ENCODE measurements around the gene DSP. TPM values are rescaled to one million over a fixed set of nuclear protein-coding genes. Genes with fewer than 3 reads are reported as not detected.

The DSP gene
- total RNA-seq, 1 experiment from 2014 or later, result 76.1 TPM

DNA sequence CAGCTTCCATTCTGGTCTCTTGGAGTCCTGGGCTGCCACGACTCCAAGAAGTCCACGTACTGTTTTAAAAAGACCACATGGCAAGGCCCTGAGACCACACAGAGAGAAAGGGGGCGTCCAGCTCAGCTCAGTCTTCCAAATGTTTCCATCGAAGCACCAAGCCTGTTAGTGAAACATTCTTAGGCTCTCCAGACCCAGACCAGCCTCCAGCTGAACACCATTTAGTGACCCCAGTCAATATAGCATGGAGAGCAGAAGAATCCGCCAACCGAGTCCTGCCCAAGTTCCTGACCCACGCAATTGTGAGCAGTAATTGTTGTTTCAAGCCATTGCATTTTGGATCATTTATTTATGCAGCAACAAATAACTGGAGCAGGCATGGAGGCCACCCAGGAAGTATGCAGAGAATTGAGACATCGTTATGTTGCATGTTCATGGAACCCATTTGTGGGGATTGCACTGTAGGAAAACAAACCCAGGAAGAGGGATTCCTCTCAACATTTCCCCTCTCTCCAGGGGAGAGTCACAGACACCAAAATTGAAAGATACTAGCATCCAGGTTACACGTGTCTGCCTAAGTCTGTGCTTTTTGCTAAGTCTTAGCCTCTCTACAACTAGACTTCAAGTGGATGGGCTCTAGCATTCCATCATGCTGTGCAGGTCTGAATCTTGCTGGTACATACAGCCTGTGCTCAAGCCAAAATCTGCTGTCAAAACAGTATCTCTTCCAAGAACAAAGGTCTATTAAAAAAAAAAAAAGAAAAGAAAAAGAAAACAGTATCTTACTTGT lies 91.2 kb downstream of the DSP start (continued):
- TF ChIP-seq, protein P1, sequence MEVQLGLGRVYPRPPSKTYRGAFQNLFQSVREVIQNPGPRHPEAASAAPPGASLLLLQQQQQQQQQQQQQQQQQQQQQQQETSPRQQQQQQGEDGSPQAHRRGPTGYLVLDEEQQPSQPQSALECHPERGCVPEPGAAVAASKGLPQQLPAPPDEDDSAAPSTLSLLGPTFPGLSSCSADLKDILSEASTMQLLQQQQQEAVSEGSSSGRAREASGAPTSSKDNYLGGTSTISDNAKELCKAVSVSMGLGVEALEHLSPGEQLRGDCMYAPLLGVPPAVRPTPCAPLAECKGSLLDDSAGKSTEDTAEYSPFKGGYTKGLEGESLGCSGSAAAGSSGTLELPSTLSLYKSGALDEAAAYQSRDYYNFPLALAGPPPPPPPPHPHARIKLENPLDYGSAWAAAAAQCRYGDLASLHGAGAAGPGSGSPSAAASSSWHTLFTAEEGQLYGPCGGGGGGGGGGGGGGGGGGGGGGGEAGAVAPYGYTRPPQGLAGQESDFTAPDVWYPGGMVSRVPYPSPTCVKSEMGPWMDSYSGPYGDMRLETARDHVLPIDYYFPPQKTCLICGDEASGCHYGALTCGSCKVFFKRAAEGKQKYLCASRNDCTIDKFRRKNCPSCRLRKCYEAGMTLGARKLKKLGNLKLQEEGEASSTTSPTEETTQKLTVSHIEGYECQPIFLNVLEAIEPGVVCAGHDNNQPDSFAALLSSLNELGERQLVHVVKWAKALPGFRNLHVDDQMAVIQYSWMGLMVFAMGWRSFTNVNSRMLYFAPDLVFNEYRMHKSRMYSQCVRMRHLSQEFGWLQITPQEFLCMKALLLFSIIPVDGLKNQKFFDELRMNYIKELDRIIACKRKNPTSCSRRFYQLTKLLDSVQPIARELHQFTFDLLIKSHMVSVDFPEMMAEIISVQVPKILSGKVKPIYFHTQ (CRISPR knock-in tag; IDR thresholded peaks at IDR 0.05), result no peak
- TF ChIP-seq, protein P2, sequence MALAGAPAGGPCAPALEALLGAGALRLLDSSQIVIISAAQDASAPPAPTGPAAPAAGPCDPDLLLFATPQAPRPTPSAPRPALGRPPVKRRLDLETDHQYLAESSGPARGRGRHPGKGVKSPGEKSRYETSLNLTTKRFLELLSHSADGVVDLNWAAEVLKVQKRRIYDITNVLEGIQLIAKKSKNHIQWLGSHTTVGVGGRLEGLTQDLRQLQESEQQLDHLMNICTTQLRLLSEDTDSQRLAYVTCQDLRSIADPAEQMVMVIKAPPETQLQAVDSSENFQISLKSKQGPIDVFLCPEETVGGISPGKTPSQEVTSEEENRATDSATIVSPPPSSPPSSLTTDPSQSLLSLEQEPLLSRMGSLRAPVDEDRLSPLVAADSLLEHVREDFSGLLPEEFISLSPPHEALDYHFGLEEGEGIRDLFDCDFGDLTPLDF (CRISPR knock-in tag; IDR thresholded peaks at IDR 0.05), result no peak

DNA sequence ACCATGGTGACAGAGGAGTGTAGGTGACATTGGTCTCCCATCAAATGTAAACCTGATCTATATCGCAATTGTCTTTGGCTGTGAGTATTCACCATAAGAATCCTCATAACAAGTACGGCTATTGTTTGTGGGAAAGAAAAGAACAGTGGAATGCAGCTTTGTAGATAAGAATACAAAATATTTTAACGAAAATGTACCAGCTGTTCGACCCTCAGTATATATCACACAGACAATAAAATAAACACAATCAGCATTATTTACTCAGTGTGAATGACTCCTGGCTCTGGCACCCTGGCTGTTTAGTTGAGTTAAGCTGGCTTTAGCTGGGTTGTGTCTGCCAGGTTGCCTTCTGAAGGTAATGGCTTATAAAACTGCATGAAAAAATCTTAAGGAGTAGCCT lies 91.9 kb downstream of the DSP start:
- DNase-seq (ENCODE audit: low spot score) (no peak), ATAC-seq (no peak)
- H3K9me3 Mint-ChIP-seq, result peaks cover 3% of the 10 kb centered on the region
- ChIA-PET POLR2A (no interaction called here), CTCF (no interaction called here)
- TF ChIP-seq ZNF138 (CRISPR knock-in tag; conservative IDR thresholded peaks at IDR 0.05) (no peak), ZNF121 (CRISPR knock-in tag; IDR thresholded peaks at IDR 0.05) (no peak), MYBL2 (CRISPR knock-in tag; IDR thresholded peaks at IDR 0.05) (no peak), MXD4 (CRISPR knock-in tag; IDR thresholded peaks at IDR 0.05; ENCODE audit: borderline replicate concordance) (no peak), NFATC4 (CRISPR knock-in tag; IDR thresholded peaks at IDR 0.05) (no peak), RORB (CRISPR knock-in tag; IDR thresholded peaks at IDR 0.05) (no peak), FOXK1 (CRISPR knock-in tag; IDR thresholded peaks at IDR 0.05) (no peak), ZNF219 (CRISPR knock-in tag; IDR thresholded peaks at IDR 0.05; ENCODE audit: borderline replicate concordance) (no peak), ESRRA (CRISPR knock-in tag; IDR thresholded peaks at IDR 0.05; ENCODE audit: borderline replicate concordance) (no peak), EMX1 (CRISPR knock-in tag; IDR thresholded peaks at IDR 0.05) (no peak), NR1H2 (CRISPR knock-in tag; IDR thresholded peaks at IDR 0.05) (no peak), NR2C2 (CRISPR knock-in tag; IDR thresholded peaks at IDR 0.05) (no peak), ZBTB21 (CRISPR knock-in tag; IDR thresholded peaks at IDR 0.05; ENCODE audit: borderline replicate concordance) (no peak)
- TF ChIP-seq, protein P3, sequence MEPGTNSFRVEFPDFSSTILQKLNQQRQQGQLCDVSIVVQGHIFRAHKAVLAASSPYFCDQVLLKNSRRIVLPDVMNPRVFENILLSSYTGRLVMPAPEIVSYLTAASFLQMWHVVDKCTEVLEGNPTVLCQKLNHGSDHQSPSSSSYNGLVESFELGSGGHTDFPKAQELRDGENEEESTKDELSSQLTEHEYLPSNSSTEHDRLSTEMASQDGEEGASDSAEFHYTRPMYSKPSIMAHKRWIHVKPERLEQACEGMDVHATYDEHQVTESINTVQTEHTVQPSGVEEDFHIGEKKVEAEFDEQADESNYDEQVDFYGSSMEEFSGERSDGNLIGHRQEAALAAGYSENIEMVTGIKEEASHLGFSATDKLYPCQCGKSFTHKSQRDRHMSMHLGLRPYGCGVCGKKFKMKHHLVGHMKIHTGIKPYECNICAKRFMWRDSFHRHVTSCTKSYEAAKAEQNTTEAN (CRISPR knock-in tag; IDR thresholded peaks at IDR 0.05), result no peak
- TF ChIP-seq, protein P4, sequence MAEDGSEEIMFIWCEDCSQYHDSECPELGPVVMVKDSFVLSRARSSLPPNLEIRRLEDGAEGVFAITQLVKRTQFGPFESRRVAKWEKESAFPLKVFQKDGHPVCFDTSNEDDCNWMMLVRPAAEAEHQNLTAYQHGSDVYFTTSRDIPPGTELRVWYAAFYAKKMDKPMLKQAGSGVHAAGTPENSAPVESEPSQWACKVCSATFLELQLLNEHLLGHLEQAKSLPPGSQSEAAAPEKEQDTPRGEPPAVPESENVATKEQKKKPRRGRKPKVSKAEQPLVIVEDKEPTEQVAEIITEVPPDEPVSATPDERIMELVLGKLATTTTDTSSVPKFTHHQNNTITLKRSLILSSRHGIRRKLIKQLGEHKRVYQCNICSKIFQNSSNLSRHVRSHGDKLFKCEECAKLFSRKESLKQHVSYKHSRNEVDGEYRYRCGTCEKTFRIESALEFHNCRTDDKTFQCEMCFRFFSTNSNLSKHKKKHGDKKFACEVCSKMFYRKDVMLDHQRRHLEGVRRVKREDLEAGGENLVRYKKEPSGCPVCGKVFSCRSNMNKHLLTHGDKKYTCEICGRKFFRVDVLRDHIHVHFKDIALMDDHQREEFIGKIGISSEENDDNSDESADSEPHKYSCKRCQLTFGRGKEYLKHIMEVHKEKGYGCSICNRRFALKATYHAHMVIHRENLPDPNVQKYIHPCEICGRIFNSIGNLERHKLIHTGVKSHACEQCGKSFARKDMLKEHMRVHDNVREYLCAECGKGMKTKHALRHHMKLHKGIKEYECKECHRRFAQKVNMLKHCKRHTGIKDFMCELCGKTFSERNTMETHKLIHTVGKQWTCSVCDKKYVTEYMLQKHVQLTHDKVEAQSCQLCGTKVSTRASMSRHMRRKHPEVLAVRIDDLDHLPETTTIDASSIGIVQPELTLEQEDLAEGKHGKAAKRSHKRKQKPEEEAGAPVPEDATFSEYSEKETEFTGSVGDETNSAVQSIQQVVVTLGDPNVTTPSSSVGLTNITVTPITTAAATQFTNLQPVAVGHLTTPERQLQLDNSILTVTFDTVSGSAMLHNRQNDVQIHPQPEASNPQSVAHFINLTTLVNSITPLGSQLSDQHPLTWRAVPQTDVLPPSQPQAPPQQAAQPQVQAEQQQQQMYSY (CRISPR knock-in tag; IDR thresholded peaks at IDR 0.05), result no peak
- TF ChIP-seq, protein P5, sequence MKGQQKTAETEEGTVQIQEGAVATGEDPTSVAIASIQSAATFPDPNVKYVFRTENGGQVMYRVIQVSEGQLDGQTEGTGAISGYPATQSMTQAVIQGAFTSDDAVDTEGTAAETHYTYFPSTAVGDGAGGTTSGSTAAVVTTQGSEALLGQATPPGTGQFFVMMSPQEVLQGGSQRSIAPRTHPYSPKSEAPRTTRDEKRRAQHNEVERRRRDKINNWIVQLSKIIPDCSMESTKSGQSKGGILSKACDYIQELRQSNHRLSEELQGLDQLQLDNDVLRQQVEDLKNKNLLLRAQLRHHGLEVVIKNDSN (CRISPR knock-in tag; IDR thresholded peaks at IDR 0.05), result no peak
- TF ChIP-seq, protein P6, sequence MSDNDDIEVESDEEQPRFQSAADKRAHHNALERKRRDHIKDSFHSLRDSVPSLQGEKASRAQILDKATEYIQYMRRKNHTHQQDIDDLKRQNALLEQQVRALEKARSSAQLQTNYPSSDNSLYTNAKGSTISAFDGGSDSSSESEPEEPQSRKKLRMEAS (CRISPR knock-in tag; IDR thresholded peaks at IDR 0.05), result no peak
- no peak overlapping the region for H3K27ac Mint-ChIP-seq
- no peak overlapping the region for H3K4me3 Mint-ChIP-seq
- H3K4me1 Mint-ChIP-seq, result no peaks in the 10 kb centered on the region
- H3K36me3 Mint-ChIP-seq, result no peaks in the 10 kb centered on the region
- no peaks in the 10 kb centered on the region; the same call in 1 of the 2 replicates for H3K27me3 Mint-ChIP-seq (ENCODE audit: low read depth)
